ENCODE data around the gene PTPN20. TPM values are rescaled to one million over a fixed set of nuclear protein-coding genes. Genes with fewer than 3 reads are reported as not detected.

Gene PTPN20
- total and polyA plus RNA-seq, 2 of the 8 experiments (the other 6 are each of a cell fraction or from before 2014, with no cell fraction given): not detected

GRCh38 chr10:47009215-47009838 lies 98.1 kb downstream of the PTPN20 start (continued):
- TF ChIP-seq YY1 (IDR thresholded peaks at IDR 0.05; ENCODE audit: low read depth, low read length): no peak
- TF ChIP-seq JUND (IDR thresholded peaks at IDR 0.05; ENCODE audit: low read length): no peak
- TF ChIP-seq CEBPB (IDR thresholded peaks at IDR 0.05; ENCODE audit: low read depth, low read length): no peak
